GM23338 (cell line): ENCODE data around the gene CCNF. TPM values are rescaled to one million over a fixed set of nuclear protein-coding genes. Genes with fewer than 3 reads are reported as not detected.

ENCODE experiments used
- ATAC-seq: fragments of 200-7000 bp; cut with Tn5 transposase; 3 replicates; pipeline ENCODE4 v1.9.1; 2020
- DNase-seq: peaks from one replicate; pipeline ENCODE4 v3.0.0-alpha.2; 2015; ENCODE audit warnings: low spot score
- H2AFZ ChIP-seq: fragments of 200-600 bp; sonication (generic); 2 replicates; pipeline ENCODE4 v1.8.0; 2016; ENCODE audit warnings: antibody characterized with exemption, mild to moderate bottlenecking, moderate library complexity
- H3F3A ChIP-seq: fragments of 200-600 bp; sonication (generic); replicated peaks from 2 replicates; pipeline ENCODE4 v1.8.0; 2017; ENCODE audit warnings: antibody characterized with exemption, mixed run types, low read depth
- H3K27ac ChIP-seq: fragments of 200-600 bp; sonication (generic); 2 replicates; pipeline ENCODE4 v1.6.1; 2016; ENCODE audit warnings: low read depth
- H3K27me3 ChIP-seq: fragments of 200-600 bp; sonication (generic); 2 replicates; pipeline ENCODE4 v1.8.0; 2016; ENCODE audit warnings: mild to moderate bottlenecking, mixed run types, moderate library complexity; ENCODE audit not compliant: insufficient read depth
- H3K36me3 ChIP-seq: fragments of 200-600 bp; sonication (generic); 2 replicates; pipeline ENCODE4 v1.8.0; 2016; ENCODE audit warnings: mild to moderate bottlenecking; ENCODE audit not compliant: insufficient read depth
- H3K4me1 ChIP-seq: fragments of 200-600 bp; sonication (generic); 2 replicates; pipeline ENCODE4 v1.8.0; 2016; ENCODE audit warnings: mild to moderate bottlenecking, moderate library complexity; ENCODE audit not compliant: insufficient read depth
- H3K4me2 ChIP-seq: fragments of 200-600 bp; sonication (generic); 2 replicates; pipeline ENCODE4 v1.7.1; 2017; ENCODE audit warnings: mixed run types
- H3K4me3 ChIP-seq: fragments of 200-600 bp; sonication (generic); 2 replicates; pipeline ENCODE4 v1.6.1; 2016; ENCODE audit warnings: mixed run types
- H3K79me2 ChIP-seq: fragments of 200-600 bp; sonication (generic); replicated peaks from 2 replicates; pipeline ENCODE4 v1.8.0; 2017; ENCODE audit warnings: mild to moderate bottlenecking; ENCODE audit not compliant: insufficient read depth
- H3K9me2 ChIP-seq: fragments of 200-600 bp; sonication (generic); 2 replicates; pipeline ENCODE4 v1.8.0; 2017; ENCODE audit not compliant: insufficient read depth
- H4K20me1 ChIP-seq: fragments of 200-600 bp; sonication (generic); replicated peaks from 2 replicates; pipeline ENCODE4 v1.8.0; 2017; ENCODE audit warnings: mild to moderate bottlenecking; ENCODE audit not compliant: insufficient read depth
- H3K27ac Mint-ChIP-seq: 2 replicates; pipeline ENCODE4 v1.8.0; 2020; ENCODE audit warnings: inconsistent platforms, mild to moderate bottlenecking, moderate library complexity, mixed read lengths
- H3K27me3 Mint-ChIP-seq: 3 replicates; pipeline ENCODE4 v1.8.0; 2022; ENCODE audit warnings: low read depth, mild to moderate bottlenecking, moderate library complexity, mixed read lengths, inconsistent platforms; ENCODE audit not compliant: insufficient read depth, poor library complexity
- H3K36me3 Mint-ChIP-seq: 3 replicates; pipeline ENCODE4 v1.8.0; 2021; ENCODE audit warnings: low read depth, mild to moderate bottlenecking, inconsistent platforms, moderate library complexity, mixed read lengths
- H3K4me1 Mint-ChIP-seq: 3 replicates; pipeline ENCODE4 v1.8.0; 2020; ENCODE audit warnings: mild to moderate bottlenecking, inconsistent platforms, mixed read lengths
- H3K4me3 Mint-ChIP-seq: 3 replicates; pipeline ENCODE4 v1.8.0; 2021; ENCODE audit warnings: moderate library complexity, mild to moderate bottlenecking, inconsistent platforms, mixed read lengths
- H3K9me3 Mint-ChIP-seq: 3 replicates; pipeline ENCODE4 v1.8.0; 2020; ENCODE audit warnings: moderate library complexity, mild to moderate bottlenecking, inconsistent platforms, mixed read lengths
- CREB1 ChIP-seq: fragments of 250-450 bp; sonication (Bioruptor Pico); IDR thresholded peaks from 2 replicates; pipeline ENCODE4 v1.5.0; 2020; ENCODE audit warnings: low read depth, mild to moderate bottlenecking, moderate library complexity
- EZH2 ChIP-seq: fragments of 200-600 bp; sonication (generic); IDR thresholded peaks from one replicate; pipeline ENCODE4 v1.8.0; 2017; ENCODE audit warnings: antibody characterized with exemption, mild to moderate bottlenecking, low read depth; ENCODE audit not compliant: unreplicated experiment
- EZH2phosphoT487 ChIP-seq: fragments of 200-600 bp; sonication (generic); IDR thresholded peaks from one replicate; pipeline ENCODE4 v1.8.1; 2018; ENCODE audit warnings: antibody characterized with exemption; ENCODE audit not compliant: unreplicated experiment
- JUNB ChIP-seq: IDR thresholded peaks from one replicate; pipeline ENCODE4 v1.6.1; 2016; ENCODE audit warnings: antibody characterized with exemption; ENCODE audit not compliant: unreplicated experiment
- NANOG ChIP-seq: IDR thresholded peaks from 2 replicates; pipeline ENCODE4 v1.6.1; 2016; ENCODE audit warnings: antibody characterized with exemption, borderline replicate concordance
- POLR2AphosphoS5 ChIP-seq: IDR thresholded peaks from 2 replicates; pipeline ENCODE4 v1.6.1; 2016; ENCODE audit warnings: antibody characterized with exemption, low read depth
- ZNF114 ChIP-seq: fragments of 250-450 bp; sonication (Bioruptor Pico); IDR thresholded peaks from 2 replicates; pipeline ENCODE4 v1.5.0; 2020; ENCODE audit warnings: mild to moderate bottlenecking, moderate library complexity
- ZNF331 ChIP-seq: fragments of 250-450 bp; sonication (Bioruptor Pico); IDR thresholded peaks from 2 replicates; pipeline ENCODE4 v1.5.0; 2020; ENCODE audit warnings: low read depth, mild to moderate bottlenecking, moderate library complexity
- polyA plus RNA-seq: library from polyadenylated mRNA; unstranded; fragments of >200 nt; fragmentation: Nextera tagmentation; extraction: Ambion mirVana; gene quantifications from 2 replicates; pipeline ENCODE4 v1.2.1, GENCODE V29; 2016
- total RNA-seq: library from RNA; depleted of rRNA; stranded (reverse); fragments of >200 nt; shearing (Covaris generic); gene quantifications from 2 replicates; pipeline ENCODE4 v1.2.3, GENCODE V29; 2014
- TF ChIP-seq, protein P1 (sequence below), 2 experiments: fragments of 200-600 bp in 1 of 2; sonication (generic) in 1 of 2; conservative IDR thresholded peaks; 2 replicates each; pipeline versions ENCODE4 v1.5.1 to v1.6.1; 2016 to 2017; ENCODE audit warnings: antibody characterized with exemption in 2 of 2, low read depth in 2 of 2, mild to moderate bottlenecking in 2 of 2, moderate library complexity in 1 of 2
- TF ChIP-seq, protein P2 (sequence below): fragments of 250-450 bp; sonication (Bioruptor Pico); IDR thresholded peaks from 2 replicates; pipeline ENCODE4 v1.5.0; 2020; ENCODE audit warnings: mild to moderate bottlenecking, moderate library complexity
- TF ChIP-seq, protein P3 (sequence below): IDR thresholded peaks from 2 replicates; pipeline ENCODE4 v1.6.1; 2016; ENCODE audit warnings: antibody characterized with exemption

Gene CCNF
- total and polyA plus RNA-seq, 2 experiments from 2014 or later = 21.2 to 54.2 TPM

DNA sequence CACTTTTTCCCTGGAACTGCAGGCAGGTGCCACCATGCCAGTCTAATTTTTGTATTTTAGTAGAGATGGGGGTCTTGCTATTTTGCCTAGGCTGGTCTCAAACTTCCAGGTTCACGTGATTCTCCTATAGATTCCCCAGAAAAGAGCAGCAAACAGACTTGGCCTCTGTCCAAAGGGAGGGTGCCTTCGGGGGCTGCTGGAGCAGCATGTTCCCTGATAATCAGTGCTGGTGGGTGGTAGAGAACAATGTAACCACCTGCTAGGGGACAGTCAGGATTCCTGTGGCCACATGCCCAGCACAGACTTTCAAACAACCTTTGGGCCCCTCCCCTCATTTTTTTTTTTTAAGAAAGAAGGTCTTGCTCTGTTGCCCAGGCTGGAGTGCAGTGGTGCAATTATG lies 14.2 kb upstream of the CCNF start (continued):
- TF ChIP-seq, protein P1, sequence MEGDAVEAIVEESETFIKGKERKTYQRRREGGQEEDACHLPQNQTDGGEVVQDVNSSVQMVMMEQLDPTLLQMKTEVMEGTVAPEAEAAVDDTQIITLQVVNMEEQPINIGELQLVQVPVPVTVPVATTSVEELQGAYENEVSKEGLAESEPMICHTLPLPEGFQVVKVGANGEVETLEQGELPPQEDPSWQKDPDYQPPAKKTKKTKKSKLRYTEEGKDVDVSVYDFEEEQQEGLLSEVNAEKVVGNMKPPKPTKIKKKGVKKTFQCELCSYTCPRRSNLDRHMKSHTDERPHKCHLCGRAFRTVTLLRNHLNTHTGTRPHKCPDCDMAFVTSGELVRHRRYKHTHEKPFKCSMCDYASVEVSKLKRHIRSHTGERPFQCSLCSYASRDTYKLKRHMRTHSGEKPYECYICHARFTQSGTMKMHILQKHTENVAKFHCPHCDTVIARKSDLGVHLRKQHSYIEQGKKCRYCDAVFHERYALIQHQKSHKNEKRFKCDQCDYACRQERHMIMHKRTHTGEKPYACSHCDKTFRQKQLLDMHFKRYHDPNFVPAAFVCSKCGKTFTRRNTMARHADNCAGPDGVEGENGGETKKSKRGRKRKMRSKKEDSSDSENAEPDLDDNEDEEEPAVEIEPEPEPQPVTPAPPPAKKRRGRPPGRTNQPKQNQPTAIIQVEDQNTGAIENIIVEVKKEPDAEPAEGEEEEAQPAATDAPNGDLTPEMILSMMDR (conservative IDR thresholded peaks at IDR 0.05; ENCODE audit: low read depth in 2 of 2) = no peak
- TF ChIP-seq, protein P2, sequence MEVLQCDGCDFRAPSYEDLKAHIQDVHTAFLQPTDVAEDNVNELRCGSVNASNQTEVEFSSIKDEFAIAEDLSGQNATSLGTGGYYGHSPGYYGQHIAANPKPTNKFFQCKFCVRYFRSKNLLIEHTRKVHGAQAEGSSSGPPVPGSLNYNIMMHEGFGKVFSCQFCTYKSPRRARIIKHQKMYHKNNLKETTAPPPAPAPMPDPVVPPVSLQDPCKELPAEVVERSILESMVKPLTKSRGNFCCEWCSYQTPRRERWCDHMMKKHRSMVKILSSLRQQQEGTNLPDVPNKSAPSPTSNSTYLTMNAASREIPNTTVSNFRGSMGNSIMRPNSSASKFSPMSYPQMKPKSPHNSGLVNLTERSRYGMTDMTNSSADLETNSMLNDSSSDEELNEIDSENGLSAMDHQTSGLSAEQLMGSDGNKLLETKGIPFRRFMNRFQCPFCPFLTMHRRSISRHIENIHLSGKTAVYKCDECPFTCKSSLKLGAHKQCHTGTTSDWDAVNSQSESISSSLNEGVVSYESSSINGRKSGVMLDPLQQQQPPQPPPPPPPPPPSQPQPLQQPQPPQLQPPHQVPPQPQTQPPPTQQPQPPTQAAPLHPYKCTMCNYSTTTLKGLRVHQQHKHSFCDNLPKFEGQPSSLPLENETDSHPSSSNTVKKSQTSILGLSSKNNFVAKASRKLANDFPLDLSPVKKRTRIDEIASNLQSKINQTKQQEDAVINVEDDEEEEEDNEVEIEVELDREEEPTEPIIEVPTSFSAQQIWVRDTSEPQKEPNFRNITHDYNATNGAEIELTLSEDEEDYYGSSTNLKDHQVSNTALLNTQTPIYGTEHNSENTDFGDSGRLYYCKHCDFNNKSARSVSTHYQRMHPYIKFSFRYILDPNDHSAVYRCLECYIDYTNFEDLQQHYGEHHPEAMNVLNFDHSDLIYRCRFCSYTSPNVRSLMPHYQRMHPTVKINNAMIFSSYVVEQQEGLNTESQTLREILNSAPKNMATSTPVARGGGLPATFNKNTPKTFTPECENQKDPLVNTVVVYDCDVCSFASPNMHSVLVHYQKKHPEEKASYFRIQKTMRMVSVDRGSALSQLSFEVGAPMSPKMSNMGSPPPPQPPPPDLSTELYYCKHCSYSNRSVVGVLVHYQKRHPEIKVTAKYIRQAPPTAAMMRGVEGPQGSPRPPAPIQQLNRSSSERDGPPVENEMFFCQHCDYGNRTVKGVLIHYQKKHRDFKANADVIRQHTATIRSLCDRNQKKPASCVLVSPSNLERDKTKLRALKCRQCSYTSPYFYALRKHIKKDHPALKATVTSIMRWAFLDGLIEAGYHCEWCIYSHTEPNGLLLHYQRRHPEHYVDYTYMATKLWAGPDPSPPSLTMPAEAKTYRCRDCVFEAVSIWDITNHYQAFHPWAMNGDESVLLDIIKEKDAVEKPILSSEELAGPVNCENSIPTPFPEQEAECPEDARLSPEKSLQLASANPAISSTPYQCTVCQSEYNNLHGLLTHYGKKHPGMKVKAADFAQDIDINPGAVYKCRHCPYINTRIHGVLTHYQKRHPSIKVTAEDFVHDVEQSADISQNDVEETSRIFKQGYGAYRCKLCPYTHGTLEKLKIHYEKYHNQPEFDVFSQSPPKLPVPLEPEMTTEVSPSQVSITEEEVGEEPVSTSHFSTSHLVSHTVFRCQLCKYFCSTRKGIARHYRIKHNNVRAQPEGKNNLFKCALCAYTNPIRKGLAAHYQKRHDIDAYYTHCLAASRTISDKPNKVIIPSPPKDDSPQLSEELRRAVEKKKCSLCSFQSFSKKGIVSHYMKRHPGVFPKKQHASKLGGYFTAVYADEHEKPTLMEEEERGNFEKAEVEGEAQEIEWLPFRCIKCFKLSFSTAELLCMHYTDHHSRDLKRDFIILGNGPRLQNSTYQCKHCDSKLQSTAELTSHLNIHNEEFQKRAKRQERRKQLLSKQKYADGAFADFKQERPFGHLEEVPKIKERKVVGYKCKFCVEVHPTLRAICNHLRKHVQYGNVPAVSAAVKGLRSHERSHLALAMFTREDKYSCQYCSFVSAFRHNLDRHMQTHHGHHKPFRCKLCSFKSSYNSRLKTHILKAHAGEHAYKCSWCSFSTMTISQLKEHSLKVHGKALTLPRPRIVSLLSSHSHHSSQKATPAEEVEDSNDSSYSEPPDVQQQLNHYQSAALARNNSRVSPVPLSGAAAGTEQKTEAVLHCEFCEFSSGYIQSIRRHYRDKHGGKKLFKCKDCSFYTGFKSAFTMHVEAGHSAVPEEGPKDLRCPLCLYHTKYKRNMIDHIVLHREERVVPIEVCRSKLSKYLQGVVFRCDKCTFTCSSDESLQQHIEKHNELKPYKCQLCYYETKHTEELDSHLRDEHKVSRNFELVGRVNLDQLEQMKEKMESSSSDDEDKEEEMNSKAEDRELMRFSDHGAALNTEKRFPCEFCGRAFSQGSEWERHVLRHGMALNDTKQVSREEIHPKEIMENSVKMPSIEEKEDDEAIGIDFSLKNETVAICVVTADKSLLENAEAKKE (CRISPR knock-in tag) = no peak
- TF ChIP-seq NANOG = no peak
- TF ChIP-seq EZH2phosphoT487 = no peak
- no peak for TF ChIP-seq CREB1

DNA sequence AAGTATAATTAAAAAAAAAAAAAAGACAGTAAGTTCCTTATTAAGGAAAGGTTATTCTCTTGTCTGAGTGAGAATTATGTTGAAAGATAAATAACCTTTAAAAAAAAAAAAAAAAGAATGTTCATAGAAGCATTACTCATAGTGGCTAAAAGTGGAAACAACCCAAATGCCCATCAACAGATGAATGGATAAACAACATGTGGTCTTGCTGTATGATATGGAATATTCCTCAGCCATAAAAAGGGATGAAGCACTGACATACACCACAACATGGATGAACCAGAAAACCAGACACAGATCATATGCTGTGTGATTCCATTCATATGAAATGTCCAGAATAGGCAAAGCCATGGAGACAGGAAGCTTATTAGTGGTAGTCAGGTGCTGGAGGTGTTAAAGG lies 9.2 kb upstream of the CCNF start:
- Histone ChIP-seq H4K20me1 (no peaks in the 10 kb centered on the region), H2AFZ (no peak overlapping the region), H3K79me2 (no peaks in the 10 kb centered on the region), H3K4me3 (no peak overlapping the region), H3K4me2 (no peak overlapping the region), H3K36me3 (no peaks in the 10 kb centered on the region), H3K4me1 (no peaks in the 10 kb centered on the region), H3F3A (no peaks in the 10 kb centered on the region), H3K27ac (no peak overlapping the region), H3K9me2 (no peaks in the 10 kb centered on the region), H3K27me3 (no peaks in the 10 kb centered on the region)
- H3K4me1 Mint-ChIP-seq = no peaks in the 10 kb centered on the region
- TF ChIP-seq POLR2AphosphoS5 (no peak), EZH2 (no peak), ZNF114 (no peak), CREB1 (no peak), ZNF331 (CRISPR knock-in tag) (no peak), EZH2phosphoT487 (no peak), JUNB (no peak)
- TF ChIP-seq, protein P3, sequence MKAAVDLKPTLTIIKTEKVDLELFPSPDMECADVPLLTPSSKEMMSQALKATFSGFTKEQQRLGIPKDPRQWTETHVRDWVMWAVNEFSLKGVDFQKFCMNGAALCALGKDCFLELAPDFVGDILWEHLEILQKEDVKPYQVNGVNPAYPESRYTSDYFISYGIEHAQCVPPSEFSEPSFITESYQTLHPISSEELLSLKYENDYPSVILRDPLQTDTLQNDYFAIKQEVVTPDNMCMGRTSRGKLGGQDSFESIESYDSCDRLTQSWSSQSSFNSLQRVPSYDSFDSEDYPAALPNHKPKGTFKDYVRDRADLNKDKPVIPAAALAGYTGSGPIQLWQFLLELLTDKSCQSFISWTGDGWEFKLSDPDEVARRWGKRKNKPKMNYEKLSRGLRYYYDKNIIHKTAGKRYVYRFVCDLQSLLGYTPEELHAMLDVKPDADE = no peak
- H3K4me3 Mint-ChIP-seq = no peak overlapping the region
- H3K36me3 Mint-ChIP-seq = peaks cover 2% of the 10 kb centered on the region; the same call in 1 of the 3 replicates
- no peaks in the 10 kb centered on the region for H3K9me3 Mint-ChIP-seq
- ATAC-seq (no peak), DNase-seq (no peak)
- no peak overlapping the region for H3K27ac Mint-ChIP-seq
- H3K27me3 Mint-ChIP-seq = peaks cover 7% of the 10 kb centered on the region
